HepG2 (cell line): ENCODE results near the gene CTDSP2. TPM values are rescaled to one million over a fixed set of nuclear protein-coding genes. Genes with fewer than 3 reads are reported as not detected.
A peak's percentile ranks its signal among the peaks of the same experiment; 100 is the strongest.

Source experiments
- ADNP ChIP-seq: sonication (generic); formaldehyde crosslinking; IDR thresholded peaks from 2 replicates; pipeline ENCODE4 v1.4.0; 2020; ENCODE audit warnings: missing genetic modification reagents
- CENPX ChIP-seq: sonication (generic); formaldehyde crosslinking; IDR thresholded peaks from 2 replicates; pipeline ENCODE4 v1.9.0; 2021; ENCODE audit warnings: mild to moderate bottlenecking, missing genetic modification reagents, moderate library complexity
- HDAC1 ChIP-seq: sonication (generic); formaldehyde crosslinking; IDR thresholded peaks from 2 replicates; pipeline ENCODE4 v1.5.1; 2020; ENCODE audit warnings: mild to moderate bottlenecking, missing genetic modification reagents
- MEIS2 ChIP-seq: sonication (generic); formaldehyde crosslinking; IDR thresholded peaks from 2 replicates; pipeline ENCODE4 v1.9.0; 2021; ENCODE audit warnings: mild to moderate bottlenecking, missing genetic modification reagents
- POLR2A ChIP-seq, 2 experiments: IDR thresholded peaks; 2 replicates each; pipeline ENCODE4 v1.6.1; 2011; ENCODE audit warnings: low read depth in 2 of 2, low read length in 2 of 2, mild to moderate bottlenecking in 1 of 2, moderate library complexity in 1 of 2; ENCODE audit not compliant: insufficient read depth in 1 of 2
- RFX1 ChIP-seq: fragments of 450-650 bp; IDR thresholded peaks from 2 replicates; pipeline ENCODE4 v1.6.1; 2017
- SP5 ChIP-seq: IDR thresholded peaks from 2 replicates; pipeline ENCODE4 v1.6.1; 2016; ENCODE audit warnings: low read depth, borderline replicate concordance
- TEF ChIP-seq: sonication (generic); formaldehyde crosslinking; IDR thresholded peaks from 2 replicates; pipeline ENCODE4 v1.5.0; 2020; ENCODE audit warnings: missing genetic modification reagents
- TOE1 ChIP-seq: sonication (generic); formaldehyde crosslinking; IDR thresholded peaks from 2 replicates; pipeline ENCODE4 v1.4.0; 2020; ENCODE audit warnings: mild to moderate bottlenecking, missing genetic modification reagents
- ZBTB26 ChIP-seq: IDR thresholded peaks from 2 replicates; pipeline ENCODE4 v1.6.1; 2016; ENCODE audit warnings: missing compliant biosample characterization, missing genetic modification reagents, borderline replicate concordance
- ZNF256 ChIP-seq: sonication (generic); formaldehyde crosslinking; conservative IDR thresholded peaks from 2 replicates; pipeline ENCODE4 v1.4.0; 2020; ENCODE audit warnings: missing genetic modification reagents
- ZNF296 ChIP-seq: sonication (generic); formaldehyde crosslinking; conservative IDR thresholded peaks from 2 replicates; pipeline ENCODE4 v1.5.0; 2020; ENCODE audit warnings: mild to moderate bottlenecking, missing genetic modification reagents
- ZNF318 ChIP-seq: sonication (generic); formaldehyde crosslinking; IDR thresholded peaks from 2 replicates; pipeline ENCODE4 v1.4.0; 2020; ENCODE audit warnings: mild to moderate bottlenecking, missing genetic modification reagents
- ZNF350 ChIP-seq: sonication (generic); formaldehyde crosslinking; IDR thresholded peaks from 2 replicates; pipeline ENCODE4 v1.4.0; 2020; ENCODE audit warnings: mild to moderate bottlenecking, low read depth, missing genetic modification reagents, borderline replicate concordance
- ZNF414 ChIP-seq: sonication (generic); formaldehyde crosslinking; IDR thresholded peaks from 2 replicates; pipeline ENCODE4 v1.5.0; 2020; ENCODE audit warnings: missing genetic modification reagents
- ZNF460 ChIP-seq: sonication (generic); formaldehyde crosslinking; IDR thresholded peaks from 2 replicates; pipeline ENCODE4 v1.5.1; 2020; ENCODE audit warnings: missing genetic modification reagents, mild to moderate bottlenecking, borderline replicate concordance
- ZNF562 ChIP-seq: sonication (generic); formaldehyde crosslinking; IDR thresholded peaks from 2 replicates; pipeline ENCODE4 v1.8.0; 2022; ENCODE audit warnings: missing genetic modification reagents, borderline replicate concordance
- ZNF614 ChIP-seq: IDR thresholded peaks from 2 replicates; pipeline ENCODE4 v1.6.1; 2018; ENCODE audit warnings: missing biosample characterization, missing genetic modification reagents, inconsistent platforms, borderline replicate concordance
- ZNF792 ChIP-seq: IDR thresholded peaks from 2 replicates; pipeline ENCODE4 v1.6.1; 2016
- polyA plus RNA-seq, 8 experiments: library from polyadenylated mRNA; depleted of rRNA in 3 of 8; stranded (reverse) in 7 of 8; unstranded in 1 of 8; fragments of >200 nt; fragmentation: Illumina TruSeq in 4 of 8; extraction: Trizol in 4 of 8; gene quantifications; 2 replicates each; pipeline versions ENCODE4 v1.2.1 to v1.2.3, GENCODE V29; 2011 to 2016; ENCODE audit warnings: low read depth in 4 of 8, missing spikeins in 1 of 8, mixed read lengths in 1 of 8; ENCODE audit not compliant: insufficient read depth in 1 of 8
- total RNA-seq, 5 experiments: library from RNA; depleted of rRNA; stranded (reverse); fragments of >200 nt; fragmentation: Illumina TruSeq; extraction: Trizol; gene quantifications; 2 replicates each; pipeline ENCODE4 v1.2.3, GENCODE V29; 2016; ENCODE audit warnings: low read depth in 1 of 5

The CTDSP2 gene
- total and polyA plus RNA-seq, 2 of the 13 experiments (the other 11 are each of a cell fraction or from before 2014, with no cell fraction given) = 38.1 to 82.5 TPM

- TF ChIP-seq TOE1 (CRISPR knock-in tag) = no peak
- TF ChIP-seq ZNF296 (CRISPR knock-in tag) = 0 out of 2 replicates have a peak, but pooled peaks have one; percentile 28
- 0 out of 2 replicates have a peak, but pooled peaks have one; percentile 22 for TF ChIP-seq ZNF562 (CRISPR knock-in tag)
- TF ChIP-seq ZNF614 (CRISPR knock-in tag) = peak; percentile 95
- TF ChIP-seq ZNF792 = peak; percentile 92
- TF ChIP-seq ZNF256 (CRISPR knock-in tag) = 0 out of 2 replicates have a peak, but pooled peaks have one; percentile 71
- no peak for TF ChIP-seq CENPX
- TF ChIP-seq ADNP (CRISPR knock-in tag) = no peak
- no peak for TF ChIP-seq SP5 (CRISPR knock-in tag)
- no peak; the same call in 1 of the 2 replicates for TF ChIP-seq ZBTB26
- peak; percentile 89 to 94 for TF ChIP-seq POLR2A (IDR thresholded peaks at IDR 0.05; ENCODE audit: insufficient read depth in 1 of 2, low read depth in 2 of 2, low read length in 2 of 2)
- no peak for TF ChIP-seq TEF (CRISPR knock-in tag)
- TF ChIP-seq RFX1 = no peak
- TF ChIP-seq HDAC1 (CRISPR knock-in tag) = peak; percentile 97
- TF ChIP-seq ZNF350 = peak; percentile 87
- 0 out of 2 replicates have a peak, but pooled peaks have one; percentile 50 for TF ChIP-seq ZNF318 (CRISPR knock-in tag)
- no peak; the same call in 1 of the 2 replicates for TF ChIP-seq ZNF460 (CRISPR knock-in tag)
- TF ChIP-seq MEIS2 (CRISPR knock-in tag) = peak; percentile 55; the same call in 1 of the 2 replicates
- peak; percentile 47; the same call in 1 of the 2 replicates for TF ChIP-seq ZNF414 (CRISPR knock-in tag)
These were observed 63.7 kb downstream of the CTDSP2 start, which contains the start of gene TSFM (continued) for GRCh38 chr12:57782608-57783465.
